Effector CD4-positive, alpha-beta T cell (primary cell): ENCODE measurements around the gene NEAT1.

Source experiments
- DNase-seq: peaks from one replicate; pipeline ENCODE4 v3.0.0-alpha.2; 2020

The NEAT1 gene

GRCh38 chr11:65487467-65488272, 65.1 kb downstream of the NEAT1 start:
- no peak for DNase-seq

DNA sequence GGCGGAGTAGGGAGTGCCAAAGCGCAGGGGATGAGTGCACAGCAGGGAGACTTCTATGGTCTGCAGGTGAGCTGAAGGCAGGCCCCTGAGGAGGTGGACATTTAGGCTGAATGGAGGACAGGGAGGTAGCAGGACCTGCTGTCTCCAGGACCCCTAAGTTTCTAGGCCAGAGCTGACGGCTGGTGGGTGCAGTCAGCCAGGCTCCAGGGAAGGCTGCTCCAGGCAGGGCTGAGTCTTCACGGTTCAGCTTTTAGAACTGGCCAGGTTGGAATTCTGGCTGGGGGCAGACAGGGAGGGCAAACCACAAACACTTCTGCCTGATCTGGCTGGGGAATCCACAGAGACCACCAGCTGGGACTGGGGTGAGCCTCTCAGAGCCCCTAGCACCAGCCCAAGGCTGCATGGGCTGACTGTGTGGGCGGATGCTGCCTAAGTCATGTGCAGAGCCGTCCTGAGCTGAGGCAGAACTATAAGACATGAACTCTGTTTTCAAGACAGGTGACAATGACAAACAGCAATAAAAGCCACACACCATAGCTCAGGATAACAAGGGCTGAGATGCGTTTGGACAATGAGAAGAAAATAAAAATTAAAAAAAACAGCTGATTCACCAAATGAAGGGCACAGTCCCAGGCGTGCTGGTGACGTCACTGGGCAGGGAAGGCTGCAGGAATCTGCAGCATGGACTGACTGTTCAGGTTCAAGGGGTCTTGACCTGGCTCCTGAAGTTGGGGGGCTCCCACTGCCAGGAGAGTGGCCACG, 65.9 kb downstream of the NEAT1 start:
- DNase-seq = no peak

DNA sequence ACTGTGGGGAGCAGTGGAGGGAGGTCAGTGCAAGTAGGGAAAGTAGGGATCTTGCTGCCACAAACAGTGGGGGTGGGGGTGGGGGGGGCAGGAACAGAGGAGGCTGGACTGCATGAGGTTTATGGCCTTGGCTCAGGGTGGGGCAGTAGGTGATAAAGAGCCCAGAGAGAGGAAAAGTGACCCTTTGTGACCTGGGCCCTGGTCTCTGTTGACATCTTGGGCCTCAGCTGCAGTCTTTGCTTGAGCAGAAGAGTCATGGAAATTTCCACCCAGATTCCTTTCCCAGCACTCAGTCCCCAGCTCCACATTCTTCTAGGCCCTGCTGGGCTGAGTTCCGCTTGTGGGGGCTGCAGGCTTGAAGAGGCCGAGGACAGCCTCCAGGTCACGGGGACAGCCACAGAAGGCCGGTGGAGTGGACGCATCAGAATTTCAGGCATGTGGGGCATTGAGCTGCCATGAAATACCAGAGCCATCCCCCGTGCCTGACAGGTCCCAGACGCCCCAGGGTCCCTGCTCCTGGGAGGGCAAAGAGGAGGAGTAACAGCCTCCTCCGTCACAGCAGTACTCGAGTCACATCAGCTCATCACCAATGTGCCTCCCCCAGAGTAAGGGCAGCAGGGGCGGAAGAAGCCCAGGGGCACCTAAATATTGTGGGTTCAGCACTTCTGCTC, 66.6 kb downstream of the NEAT1 start:
- DNase-seq = no peak

GRCh38 chr11:65489706-65490320, 67.2 kb downstream of the NEAT1 start:
- DNase-seq = no peak

- no peak for DNase-seq
Measured at GRCh38 chr11:65491163-65491465, 68.5 kb downstream of the NEAT1 start.

DNA sequence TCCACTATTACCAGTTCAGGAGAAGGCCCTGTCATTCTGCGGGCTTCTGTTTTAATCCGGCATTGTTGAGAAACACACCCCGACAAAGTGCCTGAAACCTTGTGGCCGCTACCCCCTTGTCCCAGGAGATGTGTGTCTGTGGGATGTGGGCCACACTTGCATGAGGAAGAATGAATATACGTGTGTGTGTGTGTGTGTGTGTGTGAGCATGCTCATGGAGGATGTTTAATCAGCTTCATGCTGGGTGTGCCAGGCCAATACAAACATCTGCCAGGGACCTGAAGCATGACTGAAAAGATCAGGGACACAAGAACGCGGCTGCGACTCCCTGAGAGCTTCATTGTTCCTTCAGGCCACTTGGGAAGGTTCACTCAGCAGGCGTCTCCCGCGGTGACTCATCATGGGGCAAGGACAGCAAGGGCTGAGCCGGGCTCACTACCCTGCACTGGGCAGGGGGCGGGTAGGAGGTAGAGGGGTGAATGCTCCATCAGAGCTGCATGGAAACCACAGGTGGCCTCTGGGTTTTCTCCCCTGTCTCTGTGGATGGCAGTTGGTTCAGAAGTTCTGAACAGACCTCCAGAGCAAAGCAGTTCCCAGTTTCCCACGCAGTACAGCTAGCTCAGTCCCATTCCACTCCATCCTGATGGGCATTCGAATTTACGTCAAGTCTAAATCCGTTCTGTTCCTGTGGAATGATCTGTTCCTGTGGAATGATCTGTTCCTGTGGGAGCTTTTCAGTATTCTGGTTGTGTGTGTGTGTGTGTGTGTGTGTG, 69.2 kb downstream of the NEAT1 start:
- no peak for DNase-seq

GRCh38 chr11:65492387-65492636, 69.7 kb downstream of the NEAT1 start:
- DNase-seq = no peak

- DNase-seq = no peak
Measured at GRCh38 chr11:65492637-65493366, 70.2 kb downstream of the NEAT1 start.

- DNase-seq = no peak
Measured at GRCh38 chr11:65493367-65494176, 71.0 kb downstream of the NEAT1 start.
